Body of pancreas (tissue), 4 donors: ENCODE results near the gene ATF6B.

Experiments used
- CTCF ChIP-seq, 7 experiments: fragments of 450-650 bp in 4 of 7; fragments of 200-600 bp in 3 of 7; sonication (generic) in 3 of 7; IDR thresholded peaks; one replicate each; pipeline ENCODE4 v1.5.1; 2016 to 2019; ENCODE audit warnings: antibody characterized with exemption in 7 of 7
- POLR2A ChIP-seq, 3 donors: fragments of 450-650 bp; IDR thresholded peaks; one replicate each; pipeline ENCODE4 v1.6.1; 2016; ENCODE audit warnings: antibody characterized with exemption in 3 of 3, mild to moderate bottlenecking in 2 of 3

- TF ChIP-seq CTCF (IDR thresholded peaks at IDR 0.05), result no peak
- TF ChIP-seq POLR2A (IDR thresholded peaks at IDR 0.05), result no peak
Measured at GRCh38 chr6:32096087-32096393, 32.0 kb downstream of the ATF6B start.
